HepG2 (cell line): ENCODE data around the gene SYNPO2L. TPM values are rescaled to one million over a fixed set of nuclear protein-coding genes. Genes with fewer than 3 reads are reported as not detected.

ENCODE experiments used
- GLMP ChIP-seq: sonication (generic); formaldehyde crosslinking; IDR thresholded peaks from 2 replicates; pipeline ENCODE4 v1.9.0; 2021; ENCODE audit warnings: missing genetic modification reagents, mild to moderate bottlenecking, borderline replicate concordance
- NFKB2 ChIP-seq: sonication (generic); formaldehyde crosslinking; IDR thresholded peaks from 2 replicates; pipeline ENCODE4 v1.4.0; 2020; ENCODE audit warnings: missing genetic modification reagents, borderline replicate concordance
- SIN3A ChIP-seq: IDR thresholded peaks from 2 replicates; pipeline ENCODE4 v1.6.1; 2011; ENCODE audit warnings: low read depth, mild to moderate bottlenecking, control low read depth, low read length, borderline replicate concordance
- SMC3 ChIP-seq: IDR thresholded peaks from 2 replicates; pipeline ENCODE4 v1.6.1; 2011; ENCODE audit warnings: low read length, improper control_type of control experiment
- SP2 ChIP-seq: sonication (generic); formaldehyde crosslinking; IDR thresholded peaks from 2 replicates; pipeline ENCODE4 v1.5.1; 2020; ENCODE audit warnings: mild to moderate bottlenecking, missing genetic modification reagents
- ZBTB10 ChIP-seq: sonication (generic); formaldehyde crosslinking; IDR thresholded peaks from 2 replicates; pipeline ENCODE4 v1.4.0; 2020; ENCODE audit warnings: missing genetic modification reagents, borderline replicate concordance
- ZNF101 ChIP-seq: sonication (generic); formaldehyde crosslinking; IDR thresholded peaks from 2 replicates; pipeline ENCODE4 v1.4.0; 2020; ENCODE audit warnings: mild to moderate bottlenecking, low read depth, missing genetic modification reagents, borderline replicate concordance
- ZNF432 ChIP-seq: sonication (generic); formaldehyde crosslinking; IDR thresholded peaks from 2 replicates; pipeline ENCODE4 v1.5.0; 2020; ENCODE audit warnings: missing genetic modification reagents, mild to moderate bottlenecking, borderline replicate concordance
- ZNF446 ChIP-seq: sonication (generic); formaldehyde crosslinking; IDR thresholded peaks from 2 replicates; pipeline ENCODE4 v1.5.0; 2020; ENCODE audit warnings: mild to moderate bottlenecking, missing genetic modification reagents
- ZNF589 ChIP-seq: sonication (generic); formaldehyde crosslinking; conservative IDR thresholded peaks from 2 replicates; pipeline ENCODE4 v1.8.0; 2022; ENCODE audit warnings: mild to moderate bottlenecking, moderate library complexity, missing genetic modification reagents
- ZNF672 ChIP-seq: sonication (generic); formaldehyde crosslinking; IDR thresholded peaks from 2 replicates; pipeline ENCODE4 v1.8.1; 2022; ENCODE audit warnings: missing genetic modification reagents
- ZNF709 ChIP-seq: sonication (generic); formaldehyde crosslinking; IDR thresholded peaks from 2 replicates; pipeline ENCODE4 v1.5.0; 2020; ENCODE audit warnings: mild to moderate bottlenecking, missing genetic modification reagents
- ZSCAN31 ChIP-seq: sonication (generic); formaldehyde crosslinking; IDR thresholded peaks from 2 replicates; pipeline ENCODE4 v1.5.0; 2020; ENCODE audit warnings: low read depth, mild to moderate bottlenecking, missing genetic modification reagents
- polyA plus RNA-seq, 8 experiments: library from polyadenylated mRNA; depleted of rRNA in 3 of 8; stranded (reverse) in 7 of 8; unstranded in 1 of 8; fragments of >200 nt; fragmentation: Illumina TruSeq in 4 of 8; extraction: Trizol in 4 of 8; gene quantifications; 2 replicates each; pipeline versions ENCODE4 v1.2.1 to v1.2.3, GENCODE V29; 2011 to 2016; ENCODE audit warnings: low read depth in 4 of 8, missing spikeins in 1 of 8, mixed read lengths in 1 of 8; ENCODE audit not compliant: insufficient read depth in 1 of 8
- total RNA-seq, 5 experiments: library from RNA; depleted of rRNA; stranded (reverse); fragments of >200 nt; fragmentation: Illumina TruSeq; extraction: Trizol; gene quantifications; 2 replicates each; pipeline ENCODE4 v1.2.3, GENCODE V29; 2016; ENCODE audit warnings: low read depth in 1 of 5
- TF ChIP-seq, protein P1 (sequence below): sonication (generic); formaldehyde crosslinking; IDR thresholded peaks from 2 replicates; pipeline ENCODE4; 2020; ENCODE audit warnings: missing genetic modification reagents, mild to moderate bottlenecking, borderline replicate concordance
- TF ChIP-seq, protein P2 (sequence below): IDR thresholded peaks from 2 replicates; pipeline ENCODE4 v1.4.0; 2020; ENCODE audit warnings: mild to moderate bottlenecking, missing genetic modification reagents
- TF ChIP-seq, protein P3 (sequence below): IDR thresholded peaks from 2 replicates; pipeline ENCODE4 v1.6.1; 2012; ENCODE audit warnings: inconsistent platforms

SYNPO2L gene
- total and polyA plus RNA-seq, 2 of the 13 experiments (the other 11 are each of a cell fraction or from before 2014, with no cell fraction given) = not detected

DNA sequence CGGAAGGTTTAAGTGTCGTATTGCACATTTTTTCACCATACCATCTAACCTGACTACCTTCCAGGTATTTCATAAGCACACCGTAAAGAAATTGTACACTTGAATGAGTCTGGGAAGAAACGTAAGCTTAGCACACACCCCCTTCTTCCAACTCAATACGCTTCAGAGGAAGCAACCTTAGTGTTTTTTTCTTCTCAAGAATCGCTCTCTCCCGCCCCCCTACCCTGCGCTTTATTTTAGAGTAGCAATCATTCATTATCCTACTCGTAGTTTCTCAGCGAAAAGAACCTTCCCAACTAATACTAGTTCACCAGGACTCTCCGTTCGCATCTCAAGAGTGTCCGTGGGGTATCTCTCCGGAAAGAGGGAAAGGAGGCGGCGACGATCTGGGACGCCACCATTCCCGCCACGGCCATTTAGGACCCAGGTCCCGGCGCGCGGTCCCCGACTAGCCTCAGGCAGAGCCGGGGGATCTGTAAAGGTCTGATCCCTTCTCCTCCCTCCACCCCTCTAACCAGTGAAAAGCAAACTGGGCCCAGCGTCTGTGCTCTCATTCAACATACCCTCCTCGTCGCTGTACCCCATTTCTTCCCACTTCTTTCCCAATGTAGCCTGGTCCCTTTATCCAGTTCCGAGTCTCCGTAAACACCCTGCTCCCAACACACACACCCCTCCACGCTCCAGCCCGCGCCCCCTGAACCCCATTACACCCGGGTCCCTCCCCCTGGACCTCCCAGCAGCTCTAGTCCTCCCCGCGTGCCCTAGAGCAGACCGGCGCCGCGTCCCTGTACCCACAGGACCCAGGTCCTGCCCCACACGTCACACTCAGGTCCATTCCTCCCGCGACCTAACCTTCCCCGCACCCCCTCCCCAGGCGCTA, 30.6 kb downstream of the SYNPO2L start (continued):
- TF ChIP-seq ZNF589 (CRISPR knock-in tag) (0 out of 2 replicates have a peak, but pooled peaks have one; percentile 55), SMC3 (no peak), SP2 (CRISPR knock-in tag) (peak; percentile 12; the same call in 1 of the 2 replicates), SIN3A (peak; percentile 0; the same call in 1 of the 2 replicates), ZNF446 (CRISPR knock-in tag) (0 out of 2 replicates have a peak, but pooled peaks have one; percentile 11), ZNF672 (CRISPR knock-in tag) (0 out of 2 replicates have a peak, but pooled peaks have one; percentile 65), ZSCAN31 (CRISPR knock-in tag) (0 out of 2 replicates have a peak, but pooled peaks have one; percentile 6), ZBTB10 (CRISPR knock-in tag) (peak; percentile 89), ZNF709 (CRISPR knock-in tag) (0 out of 2 replicates have a peak, but pooled peaks have one; percentile 20), GLMP (CRISPR knock-in tag) (no peak), ZNF101 (CRISPR knock-in tag) (no peak), NFKB2 (CRISPR knock-in tag) (peak; percentile 61; the same call in 1 of the 2 replicates), ZNF432 (CRISPR knock-in tag) (no peak)
- TF ChIP-seq, protein P1, sequence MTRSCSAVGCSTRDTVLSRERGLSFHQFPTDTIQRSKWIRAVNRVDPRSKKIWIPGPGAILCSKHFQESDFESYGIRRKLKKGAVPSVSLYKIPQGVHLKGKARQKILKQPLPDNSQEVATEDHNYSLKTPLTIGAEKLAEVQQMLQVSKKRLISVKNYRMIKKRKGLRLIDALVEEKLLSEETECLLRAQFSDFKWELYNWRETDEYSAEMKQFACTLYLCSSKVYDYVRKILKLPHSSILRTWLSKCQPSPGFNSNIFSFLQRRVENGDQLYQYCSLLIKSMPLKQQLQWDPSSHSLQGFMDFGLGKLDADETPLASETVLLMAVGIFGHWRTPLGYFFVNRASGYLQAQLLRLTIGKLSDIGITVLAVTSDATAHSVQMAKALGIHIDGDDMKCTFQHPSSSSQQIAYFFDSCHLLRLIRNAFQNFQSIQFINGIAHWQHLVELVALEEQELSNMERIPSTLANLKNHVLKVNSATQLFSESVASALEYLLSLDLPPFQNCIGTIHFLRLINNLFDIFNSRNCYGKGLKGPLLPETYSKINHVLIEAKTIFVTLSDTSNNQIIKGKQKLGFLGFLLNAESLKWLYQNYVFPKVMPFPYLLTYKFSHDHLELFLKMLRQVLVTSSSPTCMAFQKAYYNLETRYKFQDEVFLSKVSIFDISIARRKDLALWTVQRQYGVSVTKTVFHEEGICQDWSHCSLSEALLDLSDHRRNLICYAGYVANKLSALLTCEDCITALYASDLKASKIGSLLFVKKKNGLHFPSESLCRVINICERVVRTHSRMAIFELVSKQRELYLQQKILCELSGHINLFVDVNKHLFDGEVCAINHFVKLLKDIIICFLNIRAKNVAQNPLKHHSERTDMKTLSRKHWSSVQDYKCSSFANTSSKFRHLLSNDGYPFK (CRISPR knock-in tag) = 0 out of 2 replicates have a peak, but pooled peaks have one; percentile 27
- TF ChIP-seq, protein P2, sequence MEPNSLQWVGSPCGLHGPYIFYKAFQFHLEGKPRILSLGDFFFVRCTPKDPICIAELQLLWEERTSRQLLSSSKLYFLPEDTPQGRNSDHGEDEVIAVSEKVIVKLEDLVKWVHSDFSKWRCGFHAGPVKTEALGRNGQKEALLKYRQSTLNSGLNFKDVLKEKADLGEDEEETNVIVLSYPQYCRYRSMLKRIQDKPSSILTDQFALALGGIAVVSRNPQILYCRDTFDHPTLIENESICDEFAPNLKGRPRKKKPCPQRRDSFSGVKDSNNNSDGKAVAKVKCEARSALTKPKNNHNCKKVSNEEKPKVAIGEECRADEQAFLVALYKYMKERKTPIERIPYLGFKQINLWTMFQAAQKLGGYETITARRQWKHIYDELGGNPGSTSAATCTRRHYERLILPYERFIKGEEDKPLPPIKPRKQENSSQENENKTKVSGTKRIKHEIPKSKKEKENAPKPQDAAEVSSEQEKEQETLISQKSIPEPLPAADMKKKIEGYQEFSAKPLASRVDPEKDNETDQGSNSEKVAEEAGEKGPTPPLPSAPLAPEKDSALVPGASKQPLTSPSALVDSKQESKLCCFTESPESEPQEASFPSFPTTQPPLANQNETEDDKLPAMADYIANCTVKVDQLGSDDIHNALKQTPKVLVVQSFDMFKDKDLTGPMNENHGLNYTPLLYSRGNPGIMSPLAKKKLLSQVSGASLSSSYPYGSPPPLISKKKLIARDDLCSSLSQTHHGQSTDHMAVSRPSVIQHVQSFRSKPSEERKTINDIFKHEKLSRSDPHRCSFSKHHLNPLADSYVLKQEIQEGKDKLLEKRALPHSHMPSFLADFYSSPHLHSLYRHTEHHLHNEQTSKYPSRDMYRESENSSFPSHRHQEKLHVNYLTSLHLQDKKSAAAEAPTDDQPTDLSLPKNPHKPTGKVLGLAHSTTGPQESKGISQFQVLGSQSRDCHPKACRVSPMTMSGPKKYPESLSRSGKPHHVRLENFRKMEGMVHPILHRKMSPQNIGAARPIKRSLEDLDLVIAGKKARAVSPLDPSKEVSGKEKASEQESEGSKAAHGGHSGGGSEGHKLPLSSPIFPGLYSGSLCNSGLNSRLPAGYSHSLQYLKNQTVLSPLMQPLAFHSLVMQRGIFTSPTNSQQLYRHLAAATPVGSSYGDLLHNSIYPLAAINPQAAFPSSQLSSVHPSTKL (CRISPR knock-in tag) = no peak
- TF ChIP-seq, protein P3, sequence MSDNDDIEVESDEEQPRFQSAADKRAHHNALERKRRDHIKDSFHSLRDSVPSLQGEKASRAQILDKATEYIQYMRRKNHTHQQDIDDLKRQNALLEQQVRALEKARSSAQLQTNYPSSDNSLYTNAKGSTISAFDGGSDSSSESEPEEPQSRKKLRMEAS = peak; percentile 3; the same call in 1 of the 2 replicates
